ENCODE measurements around the gene DNAJC5. TPM values are rescaled to one million over a fixed set of nuclear protein-coding genes. Genes with fewer than 3 reads are reported as not detected.

Gene DNAJC5
- polyA plus RNA-seq, 1 donor (not counting 4 experiments of a cell fraction or from before 2014, with no cell fraction given) = 43.7 TPM

DNA sequence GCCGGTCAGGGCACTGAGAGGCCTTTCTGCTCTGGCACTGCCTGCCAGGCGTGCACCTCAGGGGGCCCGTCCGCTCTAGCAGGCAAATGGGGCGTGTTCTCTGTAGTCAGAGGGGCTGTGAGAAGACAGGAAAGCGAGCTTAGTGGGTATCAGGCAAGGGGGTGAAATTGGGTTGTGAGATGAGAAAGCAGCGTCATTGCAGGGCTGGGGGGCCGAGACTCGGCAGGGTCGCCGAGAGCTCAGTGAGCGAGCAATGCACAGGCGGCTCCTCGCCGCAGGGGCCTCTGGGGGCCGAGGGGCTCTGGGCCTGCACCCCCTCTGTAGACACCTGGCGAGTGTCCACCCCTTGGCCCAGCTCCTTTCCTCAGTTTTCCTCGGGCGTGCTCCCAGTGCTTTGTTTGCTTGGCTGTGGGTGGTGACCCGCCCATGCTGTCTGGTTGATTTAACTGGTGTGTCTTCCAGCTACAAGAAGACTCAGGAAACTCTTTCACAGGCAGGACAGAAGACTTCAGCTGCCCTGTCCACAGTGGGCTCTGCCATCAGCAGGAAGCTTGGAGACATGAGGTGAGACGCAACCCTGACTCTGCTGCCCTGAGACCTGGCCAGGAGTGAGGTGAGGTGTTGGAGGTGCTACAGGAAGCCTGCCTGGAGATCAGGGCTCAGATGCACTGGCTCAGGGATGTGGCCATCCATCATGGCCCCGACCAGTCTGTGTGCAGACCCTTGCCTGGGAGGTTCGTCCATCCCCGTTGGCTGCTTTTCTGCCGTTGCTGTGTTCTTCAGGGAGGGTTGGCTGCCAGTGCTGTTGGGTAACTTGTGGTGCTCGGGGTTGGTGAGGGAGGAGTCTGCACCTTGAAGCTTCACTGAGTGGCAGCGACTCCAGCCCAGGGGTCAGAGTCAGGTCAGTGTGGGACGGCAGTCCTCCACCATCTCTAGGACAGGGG, 12.4 kb upstream of the DNAJC5 start:
- H3K36me3 ChIP-seq (ENCODE audit: control insufficient read depth in 2 of 2, extremely low read depth in 1 of 2, insufficient read depth in 2 of 2, low read length in 2 of 2) = peaks cover 48 to 59% of the 10 kb centered on the region in 2 experiments
- no peak overlapping the region for H3K9ac ChIP-seq (ENCODE audit: control insufficient read depth, extremely low read depth, insufficient read depth, low read length)
- dilution Hi-C loops (cut with MboI; ENCODE audit: extremely low pct_ligation_motif_present, low sequenced_read_pairs) = no loop called here
- no peak overlapping the region for H3K27ac ChIP-seq (ENCODE audit: control insufficient read depth, insufficient read depth, low read length)
- no peaks in the 10 kb centered on the region for H3K9me3 ChIP-seq (ENCODE audit: control insufficient read depth, low read depth, low read length)
- FAIRE-seq = no peak
- no peak for DNase-seq (ENCODE audit: low read depth, low spot score)
- peaks cover 20% of the 10 kb centered on the region for H3K4me1 ChIP-seq (ENCODE audit: control insufficient read depth, extremely low read depth, insufficient read depth, low read length)
- H2AFZ ChIP-seq (ENCODE audit: control insufficient read depth, low read length) = no peak overlapping the region
- peaks cover 39% of the 10 kb centered on the region for H4K20me1 ChIP-seq (ENCODE audit: control insufficient read depth, extremely low read depth, insufficient read depth, low read length)
- H3K79me2 ChIP-seq (ENCODE audit: control insufficient read depth, insufficient read depth, low read length) = peaks cover 76% of the 10 kb centered on the region
- no peaks in the 10 kb centered on the region for H3K9me1 ChIP-seq (ENCODE audit: control insufficient read depth, extremely low read depth, insufficient read depth, low read length)
- H3K4me2 ChIP-seq (ENCODE audit: control insufficient read depth, extremely low read depth, insufficient read depth, low read depth, low read length) = no peak overlapping the region
- no peaks in the 10 kb centered on the region for H3K27me3 ChIP-seq (ENCODE audit: control insufficient read depth, extremely low read depth, insufficient read depth, low read length)
- TF ChIP-seq EZH2 (IDR thresholded peaks at IDR 0.05; ENCODE audit: low read length) = no peak
- TF ChIP-seq, protein P1, sequence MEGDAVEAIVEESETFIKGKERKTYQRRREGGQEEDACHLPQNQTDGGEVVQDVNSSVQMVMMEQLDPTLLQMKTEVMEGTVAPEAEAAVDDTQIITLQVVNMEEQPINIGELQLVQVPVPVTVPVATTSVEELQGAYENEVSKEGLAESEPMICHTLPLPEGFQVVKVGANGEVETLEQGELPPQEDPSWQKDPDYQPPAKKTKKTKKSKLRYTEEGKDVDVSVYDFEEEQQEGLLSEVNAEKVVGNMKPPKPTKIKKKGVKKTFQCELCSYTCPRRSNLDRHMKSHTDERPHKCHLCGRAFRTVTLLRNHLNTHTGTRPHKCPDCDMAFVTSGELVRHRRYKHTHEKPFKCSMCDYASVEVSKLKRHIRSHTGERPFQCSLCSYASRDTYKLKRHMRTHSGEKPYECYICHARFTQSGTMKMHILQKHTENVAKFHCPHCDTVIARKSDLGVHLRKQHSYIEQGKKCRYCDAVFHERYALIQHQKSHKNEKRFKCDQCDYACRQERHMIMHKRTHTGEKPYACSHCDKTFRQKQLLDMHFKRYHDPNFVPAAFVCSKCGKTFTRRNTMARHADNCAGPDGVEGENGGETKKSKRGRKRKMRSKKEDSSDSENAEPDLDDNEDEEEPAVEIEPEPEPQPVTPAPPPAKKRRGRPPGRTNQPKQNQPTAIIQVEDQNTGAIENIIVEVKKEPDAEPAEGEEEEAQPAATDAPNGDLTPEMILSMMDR (optimal IDR thresholded peaks at IDR 0.05 in 1 of 3, IDR thresholded peaks at IDR 0.05 in 1 of 3, conservative IDR thresholded peaks at IDR 0.05 in 1 of 3; ENCODE audit: extremely low read depth in 1 of 3, insufficient read depth in 2 of 3, low read length in 3 of 3) = no peak
- no peak overlapping the region for H3K4me3 ChIP-seq (ENCODE audit: control insufficient read depth in 2 of 3, extremely low read depth in 1 of 3, insufficient read depth in 2 of 3, low read depth in 1 of 3, low read length in 3 of 3)

DNA sequence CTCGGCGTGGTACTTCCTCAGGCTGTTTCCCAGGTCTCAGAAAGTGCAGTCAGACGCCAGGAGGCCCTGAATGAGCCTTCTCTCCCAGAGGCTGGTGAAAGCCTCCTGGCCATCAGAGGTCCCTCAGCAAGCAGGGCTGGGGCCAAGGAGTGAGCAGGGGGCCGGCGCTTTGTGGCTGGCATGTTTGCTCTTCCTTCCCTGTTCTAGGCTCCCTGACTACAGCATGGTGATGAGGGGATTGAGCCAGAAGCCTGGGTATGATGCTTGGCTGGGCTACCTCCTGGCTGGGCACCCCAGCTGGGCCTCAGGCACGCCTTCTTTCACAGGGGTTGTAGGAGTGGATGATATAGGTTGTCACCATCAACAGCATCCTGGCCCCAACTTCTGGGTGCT, 11.7 kb upstream of the DNAJC5 start:
- peaks cover 25% of the 10 kb centered on the region for H3K4me1 ChIP-seq (ENCODE audit: control insufficient read depth, extremely low read depth, insufficient read depth, low read length)
- no peak overlapping the region for H3K4me3 ChIP-seq (ENCODE audit: control insufficient read depth in 2 of 3, extremely low read depth in 1 of 3, insufficient read depth in 2 of 3, low read depth in 1 of 3, low read length in 3 of 3)
- no peak overlapping the region for H3K9ac ChIP-seq (ENCODE audit: control insufficient read depth, extremely low read depth, insufficient read depth, low read length)
- DNase-seq (ENCODE audit: low read depth, low spot score) (no peak), FAIRE-seq (no peak)
- peaks cover 33% of the 10 kb centered on the region for H4K20me1 ChIP-seq (ENCODE audit: control insufficient read depth, extremely low read depth, insufficient read depth, low read length)
- H3K27me3 ChIP-seq (ENCODE audit: control insufficient read depth, extremely low read depth, insufficient read depth, low read length) = no peaks in the 10 kb centered on the region
- dilution Hi-C loops (cut with MboI; ENCODE audit: extremely low pct_ligation_motif_present, low sequenced_read_pairs) = no loop called here
- H3K79me2 ChIP-seq (ENCODE audit: control insufficient read depth, insufficient read depth, low read length) = peaks cover 75% of the 10 kb centered on the region
- peaks cover 50 to 58% of the 10 kb centered on the region in 2 experiments for H3K36me3 ChIP-seq (ENCODE audit: control insufficient read depth in 2 of 2, extremely low read depth in 1 of 2, insufficient read depth in 2 of 2, low read length in 2 of 2)
- H2AFZ ChIP-seq (ENCODE audit: control insufficient read depth, low read length) = no peak overlapping the region
- no peak overlapping the region for H3K27ac ChIP-seq (ENCODE audit: control insufficient read depth, insufficient read depth, low read length)
- no peaks in the 10 kb centered on the region for H3K9me1 ChIP-seq (ENCODE audit: control insufficient read depth, extremely low read depth, insufficient read depth, low read length)
- H3K9me3 ChIP-seq (ENCODE audit: control insufficient read depth, low read depth, low read length) = no peaks in the 10 kb centered on the region
- TF ChIP-seq EZH2 (IDR thresholded peaks at IDR 0.05; ENCODE audit: low read length) = no peak
- TF ChIP-seq, protein P1 (optimal IDR thresholded peaks at IDR 0.05 in 1 of 3, IDR thresholded peaks at IDR 0.05 in 1 of 3, conservative IDR thresholded peaks at IDR 0.05 in 1 of 3; ENCODE audit: extremely low read depth in 1 of 3, insufficient read depth in 2 of 3, low read length in 3 of 3) = no peak
- no peak overlapping the region for H3K4me2 ChIP-seq (ENCODE audit: control insufficient read depth, extremely low read depth, insufficient read depth, low read depth, low read length)
